ENCODE results near the gene HES5.

- TF ChIP-seq POLR2AphosphoS5 (IDR thresholded peaks at IDR 0.05) (no peak), CTCF (IDR thresholded peaks at IDR 0.05) (no peak)
These were observed 40.4 kb downstream of the HES5 start for GRCh38 chr1:2489615-2490014.

Measured in upper lobe of left lung (tissue), 4 donors.